Suprapubic skin (tissue), 3 donors: ENCODE measurements around the gene MYO18A.

Experiments
- POLR2A ChIP-seq, 2 donors: fragments of 450-650 bp; IDR thresholded peaks; one replicate each; pipeline ENCODE4 v1.6.1; 2017; ENCODE audit warnings: antibody characterized with exemption in 2 of 2, mild to moderate bottlenecking in 2 of 2, moderate library complexity in 2 of 2
- TF ChIP-seq, protein P1 (sequence below), 2 donors: fragments of 200-600 bp in 1 of 2; fragments of 450-650 bp in 1 of 2; sonication (generic) in 1 of 2; IDR thresholded peaks; one replicate each; pipeline ENCODE4 v1.5.1; 2016 to 2019; ENCODE audit warnings: antibody characterized with exemption in 2 of 2, mild to moderate bottlenecking in 1 of 2, moderate library complexity in 1 of 2

DNA sequence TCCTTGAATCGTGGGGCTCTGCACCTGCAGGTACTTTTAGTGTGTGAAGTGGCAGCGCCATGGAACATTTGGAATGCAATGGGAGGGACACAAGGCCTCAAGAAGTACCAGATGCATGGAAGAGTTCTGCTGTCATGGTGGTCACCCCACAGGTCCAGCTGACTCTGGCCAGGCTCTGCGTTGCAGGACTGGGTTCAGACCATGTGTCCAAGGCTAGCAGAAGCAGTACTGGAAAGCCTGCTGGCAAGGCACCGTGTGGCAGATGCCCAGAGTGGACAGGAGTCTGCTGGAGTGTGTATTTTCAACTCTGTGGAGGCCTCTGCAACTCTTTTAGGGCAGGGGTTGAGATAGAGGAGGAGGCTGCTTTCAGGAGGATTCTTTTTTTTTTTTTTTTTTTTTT, 135.2 kb downstream of the MYO18A start:
- TF ChIP-seq, protein P1, sequence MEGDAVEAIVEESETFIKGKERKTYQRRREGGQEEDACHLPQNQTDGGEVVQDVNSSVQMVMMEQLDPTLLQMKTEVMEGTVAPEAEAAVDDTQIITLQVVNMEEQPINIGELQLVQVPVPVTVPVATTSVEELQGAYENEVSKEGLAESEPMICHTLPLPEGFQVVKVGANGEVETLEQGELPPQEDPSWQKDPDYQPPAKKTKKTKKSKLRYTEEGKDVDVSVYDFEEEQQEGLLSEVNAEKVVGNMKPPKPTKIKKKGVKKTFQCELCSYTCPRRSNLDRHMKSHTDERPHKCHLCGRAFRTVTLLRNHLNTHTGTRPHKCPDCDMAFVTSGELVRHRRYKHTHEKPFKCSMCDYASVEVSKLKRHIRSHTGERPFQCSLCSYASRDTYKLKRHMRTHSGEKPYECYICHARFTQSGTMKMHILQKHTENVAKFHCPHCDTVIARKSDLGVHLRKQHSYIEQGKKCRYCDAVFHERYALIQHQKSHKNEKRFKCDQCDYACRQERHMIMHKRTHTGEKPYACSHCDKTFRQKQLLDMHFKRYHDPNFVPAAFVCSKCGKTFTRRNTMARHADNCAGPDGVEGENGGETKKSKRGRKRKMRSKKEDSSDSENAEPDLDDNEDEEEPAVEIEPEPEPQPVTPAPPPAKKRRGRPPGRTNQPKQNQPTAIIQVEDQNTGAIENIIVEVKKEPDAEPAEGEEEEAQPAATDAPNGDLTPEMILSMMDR (IDR thresholded peaks at IDR 0.05), result no peak
- TF ChIP-seq POLR2A (IDR thresholded peaks at IDR 0.05), result no peak
